ENCODE results near the gene PDCD6IP.

- TF ChIP-seq CTCF (IDR thresholded peaks at IDR 0.05) (no peak), POLR2A (IDR thresholded peaks at IDR 0.05) (no peak)
Observed at GRCh38 chr3:33897306-33897705, 98.9 kb downstream of the PDCD6IP start.
